ENCODE data around the gene KCNK6.

Gene KCNK6

DNA sequence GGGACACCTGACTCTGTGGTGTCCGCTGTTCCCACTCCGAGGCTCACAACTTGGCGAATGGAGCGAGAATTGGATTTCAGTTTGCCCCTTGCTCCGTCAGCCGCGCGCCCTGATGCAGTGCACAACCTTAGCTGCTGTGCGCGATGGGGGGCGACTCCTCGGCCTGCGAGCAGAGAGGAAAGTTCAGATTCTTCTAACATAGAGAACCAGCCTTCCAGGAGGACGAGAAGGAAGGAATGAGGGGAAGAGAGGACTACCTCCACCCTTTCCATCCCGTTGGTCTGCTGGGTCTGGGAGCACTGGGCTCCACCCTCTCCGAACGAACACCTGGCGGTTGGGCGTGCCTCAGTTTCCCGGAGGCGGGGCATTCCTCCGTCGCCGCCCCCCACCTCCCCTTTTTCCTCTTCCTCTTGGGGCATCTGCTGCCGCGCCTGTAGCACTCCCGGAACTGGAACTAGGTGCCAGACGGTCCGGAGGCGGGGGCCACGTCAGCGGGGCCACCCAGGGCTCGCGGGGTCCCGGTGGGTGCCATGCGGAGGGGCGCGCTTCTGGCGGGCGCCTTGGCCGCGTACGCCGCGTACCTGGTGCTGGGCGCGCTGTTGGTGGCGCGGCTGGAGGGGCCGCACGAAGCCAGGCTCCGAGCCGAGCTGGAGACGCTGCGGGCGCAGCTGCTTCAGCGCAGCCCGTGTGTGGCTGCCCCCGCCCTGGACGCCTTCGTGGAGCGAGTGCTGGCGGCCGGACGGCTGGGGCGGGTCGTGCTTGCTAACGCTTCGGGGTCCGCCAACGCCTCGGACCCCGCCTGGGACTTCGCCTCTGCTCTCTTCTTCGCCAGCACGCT lies at the start of gene KCNK6:
KCNK6 (plus strand) TSS at position 425 of the 838 bp plus-strand sequence; CDS start at position 531, 106 bp downstream.
- DNase-seq (ENCODE audit: low read depth), result peak; percentile 69
- H3K4me3 ChIP-seq (ENCODE audit: low read length), result peak within 1 kb of the TSS; percentile 82
- no peak for TF ChIP-seq CTCF (IDR thresholded peaks at IDR 0.05; ENCODE audit: insufficient read depth, low read depth, low read length, missing control alignments)

- H3K4me3 ChIP-seq (ENCODE audit: low read length), result no peak overlapping the region
- no peak for DNase-seq (ENCODE audit: low read depth)
Observed at GRCh38 chr19:38270587-38271167, 49.0 kb upstream of the KCNK6 start.

DNA sequence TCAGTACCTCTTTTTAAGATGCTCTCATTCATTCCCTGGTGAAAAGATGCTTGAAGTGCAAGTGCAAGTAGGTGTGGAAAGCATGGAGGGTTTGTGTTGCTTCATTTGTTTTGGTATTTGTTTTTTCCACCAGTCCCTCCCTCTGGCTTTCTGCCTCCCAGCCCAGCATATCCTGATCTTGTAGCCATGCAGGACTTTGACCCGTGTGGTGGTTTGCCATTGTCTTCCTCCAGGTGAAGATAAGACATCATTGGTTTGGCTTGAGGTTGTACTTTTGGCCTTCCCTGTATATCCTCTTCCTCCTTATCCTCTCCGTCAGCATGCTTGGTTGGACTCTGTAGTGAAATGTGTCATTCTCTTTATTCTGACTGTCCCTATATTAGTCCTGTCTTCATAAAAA lies 46.1 kb upstream of the KCNK6 start:
- H3K4me3 ChIP-seq (ENCODE audit: low read length), result no peak overlapping the region
- DNase-seq (ENCODE audit: low read depth), result no peak
- TF ChIP-seq CTCF (IDR thresholded peaks at IDR 0.05; ENCODE audit: insufficient read depth, low read depth, low read length, missing control alignments), result no peak

More at GRCh38 chr19:38270587-38271167, 49.0 kb upstream of the KCNK6 start:
- no peak for TF ChIP-seq CTCF (IDR thresholded peaks at IDR 0.05; ENCODE audit: insufficient read depth, low read depth, low read length, missing control alignments)

DNA sequence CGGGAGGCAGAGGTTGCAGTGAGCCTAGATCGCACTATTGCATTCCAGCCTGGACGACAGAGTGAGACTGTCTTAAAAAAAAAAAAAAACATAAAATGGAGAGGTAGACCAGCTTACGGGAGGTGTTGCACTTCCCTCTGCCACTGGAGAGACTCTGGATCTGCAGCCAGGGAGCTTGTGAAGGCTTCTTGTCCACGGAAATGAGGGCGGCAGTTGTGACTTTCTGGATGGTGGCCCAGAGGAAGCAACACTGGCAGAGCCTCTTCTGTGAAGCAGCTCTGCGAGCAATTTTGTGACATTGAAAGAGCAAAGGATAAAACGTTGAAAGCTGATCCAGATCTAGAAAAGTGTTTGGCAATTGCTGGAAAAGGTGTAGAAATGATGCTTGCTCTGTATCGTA lies 44.9 kb upstream of the KCNK6 start:
- no peak for DNase-seq (ENCODE audit: low read depth)
- H3K4me3 ChIP-seq (ENCODE audit: low read length), result no peak overlapping the region
- no peak for TF ChIP-seq CTCF (IDR thresholded peaks at IDR 0.05; ENCODE audit: insufficient read depth, low read depth, low read length, missing control alignments)

- no peak for DNase-seq (ENCODE audit: low read depth)
- no peak for TF ChIP-seq CTCF (IDR thresholded peaks at IDR 0.05; ENCODE audit: insufficient read depth, low read depth, low read length, missing control alignments)
Observed at GRCh38 chr19:38276942-38277517, 42.6 kb upstream of the KCNK6 start.

GRCh38 chr19:38277549-38277948 lies 42.1 kb upstream of the KCNK6 start:
- peak; percentile 89 for DNase-seq (ENCODE audit: low read depth)
- no peak for TF ChIP-seq CTCF (IDR thresholded peaks at IDR 0.05; ENCODE audit: insufficient read depth, low read depth, low read length, missing control alignments)
- H3K4me3 ChIP-seq (ENCODE audit: low read length), result no peak overlapping the region

More at GRCh38 chr19:38276942-38277517, 42.6 kb upstream of the KCNK6 start:
- H3K4me3 ChIP-seq (ENCODE audit: low read length), result no peak overlapping the region
